NCI-H774 (cell line): ENCODE results near the gene DUOX2.
"Not testable (repeated sequence)": the region's sequence is repeated elsewhere in the genome, so short reads cannot be mapped to it uniquely, and the experiment has no call there.

ENCODE experiments used
- DNase-seq: peaks from one replicate; lab custom pipeline; 2025; lab: John Stamatoyannopoulos, UW

DUOX2 gene

DNA sequence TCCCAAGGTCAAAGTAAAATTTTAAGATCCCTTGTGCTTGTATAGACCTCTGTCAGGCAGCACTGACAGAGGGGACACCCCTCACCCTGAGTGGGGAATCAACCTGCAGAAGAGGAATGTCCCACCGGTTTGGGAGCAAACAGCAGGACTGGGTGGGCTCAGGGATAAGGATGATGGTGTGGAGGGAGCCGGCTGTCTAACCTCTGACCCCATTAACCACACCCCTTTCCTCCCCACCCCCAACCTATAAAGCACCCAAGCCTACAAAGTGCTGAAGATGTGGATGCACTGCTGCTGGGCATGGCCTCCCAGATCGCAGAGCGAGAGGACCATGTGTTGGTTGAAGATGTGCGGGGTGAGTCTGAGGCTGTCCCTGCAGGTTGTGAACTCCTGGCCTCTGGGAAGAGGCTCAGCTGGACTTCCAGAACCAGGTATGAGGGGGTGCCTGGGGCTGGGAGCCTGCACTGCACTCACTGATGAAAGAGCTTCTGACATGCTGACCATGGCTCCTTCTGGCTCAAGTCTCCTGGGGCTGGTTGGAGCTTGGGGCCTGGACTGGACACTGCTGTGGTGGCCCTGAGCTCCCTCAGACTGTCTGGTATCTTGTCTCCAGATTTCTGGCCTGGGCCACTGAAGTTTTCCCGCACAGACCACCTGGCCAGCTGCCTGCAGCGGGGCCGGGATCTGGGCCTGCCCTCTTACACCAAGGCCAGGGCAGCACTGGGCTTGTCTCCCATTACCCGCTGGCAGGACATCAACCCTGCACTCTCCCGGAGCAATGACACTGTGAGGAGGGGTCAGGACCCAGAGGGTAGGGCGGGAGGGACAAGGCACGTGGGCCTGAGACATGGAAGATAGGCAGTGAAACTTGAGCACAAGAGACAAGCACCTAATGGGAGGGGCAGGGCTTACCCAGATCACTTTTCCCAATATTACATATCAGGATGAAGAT is 25.1 kb upstream of the DUOX2 start:
- no peak for DNase-seq

DNA sequence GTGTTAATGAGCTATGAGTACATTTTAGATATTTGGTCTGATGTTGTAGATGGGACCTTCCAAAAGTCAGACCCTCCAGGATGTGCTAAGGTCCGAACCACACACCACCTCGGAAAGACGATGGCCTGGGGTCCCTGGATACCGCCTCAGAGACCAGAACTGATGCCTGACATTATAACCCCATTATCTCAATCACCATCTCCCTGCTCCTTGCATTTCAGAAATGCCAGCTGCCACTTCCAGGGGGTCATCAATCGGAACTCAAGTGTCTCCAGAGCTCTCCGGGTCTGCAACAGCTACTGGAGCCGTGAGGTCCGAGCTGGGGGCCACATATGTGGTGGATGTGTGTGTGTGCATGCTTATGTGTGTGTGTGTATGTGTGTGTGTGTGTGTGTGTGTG is 23.7 kb upstream of the DUOX2 start:
- no peak for DNase-seq

DNA sequence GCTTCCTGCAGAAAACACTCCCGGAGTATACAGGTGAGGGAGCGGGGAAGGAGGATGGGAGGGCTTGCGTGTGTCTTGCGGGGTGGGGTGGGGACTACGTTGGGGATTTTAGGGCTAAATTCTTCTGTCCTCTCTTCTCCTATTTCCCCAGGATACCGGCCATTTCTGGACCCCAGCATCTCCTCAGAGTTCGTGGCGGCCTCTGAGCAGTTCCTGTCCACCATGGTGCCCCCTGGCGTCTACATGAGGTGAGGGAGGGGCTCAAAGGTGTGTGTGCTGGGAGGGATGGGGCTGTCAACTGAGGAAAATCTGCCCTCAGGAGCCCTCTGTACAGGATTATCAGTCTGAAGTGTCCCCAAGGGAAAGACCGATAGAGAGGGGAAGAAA is 22.4 kb upstream of the DUOX2 start:
- no peak for DNase-seq

DNA sequence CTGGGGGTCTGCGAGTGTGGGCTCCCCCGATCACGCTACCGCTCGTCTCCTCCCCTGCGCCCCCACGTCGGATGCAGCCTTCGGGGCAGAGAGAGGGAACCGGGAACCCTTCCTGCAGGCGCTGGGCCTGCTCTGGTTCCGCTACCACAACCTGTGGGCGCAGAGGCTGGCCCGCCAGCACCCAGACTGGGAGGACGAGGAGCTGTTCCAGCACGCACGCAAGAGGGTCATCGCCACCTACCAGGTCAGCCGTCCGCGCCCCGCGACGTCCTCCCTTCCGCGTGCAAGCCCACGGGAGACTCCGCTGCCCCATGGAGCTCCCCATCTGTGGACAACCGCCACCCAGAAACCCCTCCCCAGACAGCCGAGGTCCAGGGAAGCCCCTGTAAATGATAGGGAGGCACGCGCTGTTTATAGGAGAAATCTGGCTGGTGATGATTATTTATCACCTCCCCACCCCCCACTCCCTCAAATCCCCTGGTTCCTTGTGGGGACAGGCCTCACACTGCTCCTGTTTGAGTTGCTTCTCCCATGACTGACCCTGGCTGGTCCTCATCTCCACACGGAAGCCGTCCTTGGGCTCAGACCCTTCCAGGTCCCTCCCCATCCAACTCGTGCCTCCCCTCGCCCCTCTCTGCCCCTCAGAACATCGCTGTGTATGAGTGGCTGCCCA is 21.9 kb upstream of the DUOX2 start:
- not testable (repeated sequence) for DNase-seq

DNA sequence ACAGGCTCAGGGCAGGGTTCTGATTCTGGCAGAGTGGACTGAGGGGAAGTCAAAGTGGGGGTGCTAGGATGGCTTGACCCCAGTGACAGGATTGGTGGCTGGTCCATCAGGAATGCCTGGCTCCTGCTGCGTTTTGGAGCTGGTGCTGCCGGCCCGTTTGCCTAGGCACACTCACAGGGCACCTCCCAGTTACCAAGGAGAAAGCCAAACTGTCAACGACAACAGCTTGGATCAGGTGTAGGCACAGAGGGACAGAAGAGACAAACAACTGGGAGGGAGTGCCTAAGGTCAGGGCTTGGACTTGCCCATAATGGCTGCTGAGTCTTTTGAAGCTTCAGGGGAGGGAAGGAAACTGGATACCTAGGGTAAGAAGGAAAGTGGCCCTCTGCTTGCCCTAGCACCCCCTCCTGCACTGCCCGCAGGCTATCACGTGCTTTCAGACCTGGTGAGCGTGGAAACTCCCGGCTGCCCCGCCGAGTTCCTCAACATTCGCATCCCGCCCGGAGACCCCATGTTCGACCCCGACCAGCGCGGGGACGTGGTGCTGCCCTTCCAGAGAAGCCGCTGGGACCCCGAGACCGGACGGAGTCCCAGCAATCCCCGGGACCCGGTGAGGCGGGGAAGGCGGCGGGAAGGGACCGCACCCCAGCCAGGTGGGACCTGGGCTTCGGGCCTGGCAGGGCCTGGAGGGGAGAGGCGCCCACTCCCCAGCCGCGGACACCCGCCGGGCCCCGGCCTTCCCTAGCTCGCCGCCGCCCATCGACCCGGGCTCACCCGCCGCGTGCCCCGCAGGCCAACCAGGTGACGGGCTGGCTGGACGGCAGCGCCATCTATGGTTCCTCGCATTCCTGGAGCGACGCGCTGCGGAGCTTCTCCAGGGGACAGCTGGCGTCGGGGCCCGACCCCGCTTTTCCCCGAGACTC is 21.0 kb upstream of the DUOX2 start:
- no peak for DNase-seq

DNA sequence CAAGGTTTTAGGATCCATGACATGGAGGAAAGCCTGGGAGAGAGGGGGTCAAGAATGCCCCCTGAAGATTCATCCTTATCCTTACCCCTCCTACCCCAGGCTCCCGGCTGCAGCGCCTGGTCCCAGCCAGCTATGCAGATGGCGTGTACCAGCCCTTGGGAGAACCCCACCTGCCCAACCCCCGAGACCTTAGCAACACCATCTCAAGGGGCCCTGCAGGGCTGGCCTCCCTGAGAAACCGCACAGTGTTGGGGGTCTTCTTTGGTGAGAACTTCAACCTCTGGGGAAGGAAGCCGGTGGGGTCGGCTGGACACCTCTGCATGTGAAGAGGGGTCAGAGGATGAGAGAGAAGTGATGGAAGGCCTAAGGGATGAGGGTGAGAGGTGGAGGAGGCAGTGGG is 20.1 kb upstream of the DUOX2 start:
- DNase-seq: no peak

DNA sequence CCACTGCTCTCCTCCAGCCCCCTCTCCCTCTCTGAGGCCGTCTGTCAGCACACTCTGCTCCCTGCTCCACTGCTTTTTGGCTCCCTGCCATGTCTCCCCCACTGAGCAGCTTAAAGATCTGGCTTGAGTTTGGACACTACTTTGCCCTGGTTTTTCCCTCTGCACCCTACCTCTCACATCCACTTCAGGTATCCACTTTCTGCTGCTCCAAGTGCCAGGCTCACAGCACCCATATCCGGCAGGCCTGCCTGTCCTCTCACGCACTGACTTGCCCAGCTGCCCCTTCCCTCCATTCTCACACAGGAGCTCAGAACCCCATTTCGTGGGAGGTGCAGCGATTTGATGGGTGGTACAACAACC is 19.6 kb upstream of the DUOX2 start:
- no peak for DNase-seq

DNA sequence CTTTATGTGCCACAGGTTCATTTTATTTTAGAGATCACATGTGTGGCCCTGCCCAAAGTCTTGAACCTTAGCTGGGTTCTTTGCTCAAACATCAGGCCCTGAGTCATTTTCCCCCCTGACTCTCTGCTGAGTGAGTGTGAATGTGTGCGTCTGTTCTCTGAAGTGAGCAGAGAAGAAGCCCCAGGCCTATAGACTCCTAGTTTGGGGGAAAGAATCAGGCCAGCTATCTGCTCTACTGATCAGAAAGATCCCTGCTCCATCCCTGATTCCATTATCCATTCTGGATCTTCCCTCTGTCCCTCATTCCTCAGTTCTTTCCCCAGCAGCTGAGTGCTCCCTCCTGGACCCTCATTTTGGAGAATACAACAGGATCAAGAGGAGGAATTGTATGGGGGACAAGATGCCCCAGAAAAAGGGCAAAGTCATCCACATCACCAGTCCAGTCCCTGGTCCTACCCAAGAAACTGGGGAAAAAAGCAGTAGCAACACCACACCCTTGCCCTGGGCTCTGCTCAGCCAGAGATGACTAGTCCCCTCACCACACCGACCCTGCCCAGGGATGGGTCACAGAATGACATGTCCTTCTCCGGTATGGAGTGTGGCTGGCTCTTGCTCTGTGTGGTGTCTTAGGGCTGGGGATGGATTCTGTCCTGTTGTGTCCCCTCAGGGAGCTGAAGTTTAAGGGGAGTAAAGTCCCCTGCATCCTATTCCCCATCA is 19.0 kb upstream of the DUOX2 start:
- DNase-seq: no peak

DNA sequence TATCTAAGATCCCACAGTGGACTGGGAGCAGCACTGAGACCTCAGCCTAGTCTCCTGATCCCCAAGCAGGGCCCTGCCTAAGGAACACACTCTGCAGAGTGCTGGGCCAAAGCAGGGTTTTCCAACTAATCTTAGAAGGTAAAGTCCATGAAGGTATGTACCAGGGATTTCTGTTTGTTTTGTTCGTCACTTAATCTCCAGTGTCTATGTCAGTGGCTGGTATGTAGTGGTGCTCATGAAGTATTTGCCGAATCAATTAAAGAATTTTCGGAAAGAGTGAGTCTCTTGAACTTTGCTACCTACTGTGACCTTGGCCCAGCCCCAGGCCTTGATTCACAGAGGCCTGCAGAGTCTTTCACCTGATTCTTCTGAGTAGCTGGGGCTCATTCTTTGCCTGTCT is 17.5 kb upstream of the DUOX2 start:
- no peak for DNase-seq

DNA sequence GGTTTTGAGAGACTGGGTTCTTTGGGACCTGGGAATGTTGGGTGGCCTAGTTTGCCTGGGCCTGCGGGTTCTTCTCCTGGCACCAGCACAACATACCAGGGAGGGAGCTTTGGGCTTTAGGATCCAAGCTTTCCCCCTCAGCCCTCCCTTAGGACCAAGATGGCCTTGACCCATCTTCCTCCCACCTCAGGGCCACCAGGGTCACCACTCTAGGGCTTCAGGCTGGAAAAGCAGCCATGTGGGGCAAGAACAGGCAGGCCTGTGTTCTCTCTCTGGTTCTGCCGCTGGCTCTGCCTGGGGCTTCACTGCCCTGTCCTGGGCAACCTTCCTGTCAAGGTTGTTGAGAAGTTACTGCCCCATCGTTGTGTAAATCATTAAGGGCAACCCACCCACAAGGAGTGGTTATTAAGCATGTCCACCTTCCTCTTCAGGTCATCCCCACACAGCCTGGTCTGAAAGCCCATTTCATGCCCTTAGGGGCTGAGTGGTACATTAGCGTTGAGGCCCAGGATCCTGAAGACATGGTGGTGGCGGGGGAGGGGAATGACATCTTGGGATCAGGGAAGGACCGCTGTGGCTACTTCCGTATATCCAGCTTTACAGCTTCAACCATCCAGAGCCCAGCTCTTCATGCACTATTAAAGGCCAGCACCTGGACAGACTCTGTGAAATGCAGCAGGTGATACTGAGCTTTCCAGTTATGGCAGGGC is 16.5 kb upstream of the DUOX2 start:
- DNase-seq: no peak

DNA sequence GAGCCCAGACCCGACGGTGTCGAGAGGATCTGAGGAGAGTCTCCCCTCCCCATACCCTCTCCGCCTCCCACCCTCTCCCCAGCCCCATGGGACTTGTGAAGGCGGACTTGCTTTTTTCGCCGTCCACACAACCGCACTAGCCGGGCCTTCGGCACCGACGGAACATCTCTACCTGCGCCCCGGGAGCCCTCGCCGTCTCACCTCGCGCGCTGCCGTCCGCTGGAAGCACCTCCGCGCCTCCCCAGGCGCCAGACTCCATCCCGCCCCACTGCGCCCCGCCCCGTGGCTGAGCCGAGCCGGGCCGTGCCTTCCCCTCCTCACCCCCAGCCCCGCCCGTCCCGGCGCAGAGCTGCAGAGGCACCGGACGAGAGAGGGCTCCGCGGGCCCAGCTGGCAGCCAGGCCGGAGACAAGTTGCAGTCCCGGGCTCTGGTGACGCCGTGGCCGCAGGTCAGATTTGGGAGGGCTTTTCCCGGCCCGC is 15.7 kb upstream of the DUOX2 start, which contains the start of the genes DUOX1 and DUOXA1:
Gene DUOX1, plus strand, starts transcription at position 344 of the 479 bp plus-strand sequence. CDS start 1,973 bp downstream, outside the sequence.
Gene DUOXA1, minus strand, starts transcription at position 229 of the 479 bp plus-strand sequence. CDS start 6,865 bp downstream, outside the sequence.
- no peak for DNase-seq

DNA sequence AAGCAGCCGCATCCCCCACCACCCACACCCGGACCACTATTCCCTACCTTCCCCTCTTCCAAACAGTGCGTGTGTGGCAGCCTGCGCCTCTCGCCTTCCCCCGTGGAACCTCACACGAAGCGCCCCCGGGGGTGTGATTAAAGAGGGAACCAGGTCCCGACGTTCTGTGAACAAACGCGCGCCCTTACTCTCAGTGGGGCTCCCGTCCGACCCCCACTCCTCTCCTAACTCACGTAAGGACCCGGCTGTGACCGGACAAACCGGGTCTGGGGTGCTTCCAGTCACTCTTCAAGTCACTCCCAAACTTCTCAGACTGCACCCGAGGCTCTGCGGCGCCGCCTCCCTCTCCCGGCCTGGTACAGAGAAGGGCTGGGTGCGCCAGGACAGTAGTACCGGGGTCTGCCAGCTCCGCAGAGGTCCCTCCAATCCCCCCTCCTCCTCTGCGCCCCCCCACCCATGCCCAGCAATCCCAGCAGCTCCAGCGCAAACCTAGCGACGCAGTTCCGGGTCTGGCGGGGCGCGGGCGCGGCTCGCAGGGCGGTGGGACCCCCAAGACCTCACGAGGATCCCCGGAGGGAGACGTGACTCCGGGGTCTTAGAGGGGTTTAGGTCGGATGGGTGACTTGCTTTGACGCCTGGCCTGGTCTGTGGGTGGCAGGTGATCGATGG is 15.1 kb upstream of the DUOX2 start:
- DNase-seq: no peak

DNA sequence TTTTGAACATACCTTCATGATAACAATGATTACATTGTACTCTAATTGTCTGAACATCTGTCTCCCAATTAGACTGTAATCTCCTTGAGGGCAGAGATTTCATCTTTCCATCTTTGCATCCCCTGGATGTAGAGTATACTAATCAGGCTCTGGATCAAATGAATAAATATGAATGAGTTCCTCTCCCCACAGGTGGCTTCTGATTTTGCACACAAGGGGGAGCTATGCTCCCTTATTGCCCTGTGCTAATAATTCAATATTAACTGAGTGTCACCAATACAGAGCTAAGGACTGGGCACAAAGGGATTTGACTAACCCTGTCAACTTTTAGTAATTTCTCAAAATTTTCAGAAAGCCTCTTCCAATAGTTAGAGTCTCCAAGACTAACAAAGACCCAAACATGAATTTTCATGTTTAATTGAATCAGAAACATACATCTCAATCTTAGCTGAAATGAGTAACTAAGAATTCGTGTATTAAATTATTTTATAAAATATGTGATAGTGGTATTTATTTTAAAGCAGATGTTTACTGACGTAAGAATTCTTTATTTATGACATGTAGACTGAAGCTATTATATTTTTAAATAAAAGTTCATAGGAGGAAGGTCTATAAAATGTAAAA is 12.7 kb upstream of the DUOX2 start:
- no peak for DNase-seq

DNA sequence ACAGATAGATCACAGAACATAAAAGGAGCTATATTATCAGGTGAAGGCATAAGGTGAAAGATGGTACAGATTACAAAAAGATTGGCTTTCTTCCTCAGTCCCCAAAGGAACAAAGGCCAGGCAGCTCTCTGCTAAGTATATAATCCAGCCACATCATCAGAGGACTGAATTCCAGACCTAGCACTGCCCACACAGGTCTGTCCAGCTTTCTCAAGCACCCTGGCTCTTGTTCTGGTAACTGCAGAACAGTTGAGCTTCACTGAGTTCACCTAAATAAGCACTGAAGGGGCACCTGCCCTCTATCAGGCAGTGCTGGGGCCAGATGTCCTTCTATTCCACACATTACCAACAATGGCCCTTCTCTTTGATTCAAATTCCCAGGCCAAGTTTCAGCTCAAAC is 9.4 kb upstream of the DUOX2 start:
- no peak for DNase-seq

DNA sequence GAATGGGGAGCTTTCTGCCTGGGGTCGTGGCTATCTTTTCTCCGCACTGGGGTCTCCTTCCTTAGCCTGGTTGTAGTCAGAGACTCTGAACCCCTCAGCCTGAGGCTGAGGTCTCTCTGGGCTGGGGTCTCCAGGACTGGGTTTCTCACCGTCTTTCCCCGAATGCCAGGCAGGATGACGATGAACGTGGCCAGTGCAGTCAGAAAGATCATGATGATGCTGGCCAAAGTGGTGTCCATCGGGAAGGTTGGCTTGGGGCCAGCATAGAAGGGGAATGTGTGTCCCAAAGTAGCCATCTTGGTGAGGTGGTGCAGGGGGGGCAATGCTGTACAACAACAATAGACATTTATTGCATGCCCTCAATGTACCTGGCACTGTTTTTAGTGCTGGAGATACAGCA is 8.7 kb upstream of the DUOX2 start:
- DNase-seq: no peak

DNA sequence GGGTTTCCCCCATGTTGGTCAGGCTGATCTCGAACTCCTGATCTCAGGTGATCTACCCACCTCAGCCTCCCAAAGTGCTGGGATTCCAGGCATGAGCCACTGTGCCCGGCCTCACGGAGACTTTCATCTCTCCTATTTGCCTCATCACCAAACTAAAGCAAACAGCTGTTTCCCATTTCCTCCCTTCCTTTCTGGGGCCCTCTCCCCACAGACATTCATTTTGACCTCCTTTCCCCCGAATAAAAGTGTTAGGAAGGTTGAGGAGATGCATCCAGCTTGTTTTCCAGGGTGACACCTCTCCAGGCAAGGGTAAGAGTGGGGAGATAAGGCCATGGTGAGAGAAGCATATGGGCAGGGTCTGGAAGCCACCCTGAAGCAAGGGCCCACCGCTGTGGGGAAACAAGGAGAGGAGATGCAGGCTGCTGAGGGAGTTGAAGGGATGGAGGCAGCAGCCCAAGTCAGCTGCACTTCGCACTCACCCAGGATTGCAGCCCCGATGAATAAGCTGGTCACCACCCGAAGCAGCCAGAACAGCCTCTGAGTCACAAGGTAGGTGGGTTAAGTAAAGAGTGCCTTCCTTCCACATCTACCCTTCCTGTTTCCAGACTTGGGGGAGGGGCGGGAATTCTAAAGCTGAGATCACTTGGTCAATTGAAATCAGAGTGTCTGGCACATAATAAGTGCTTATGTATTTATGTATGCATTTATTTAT is 7.9 kb upstream of the DUOX2 start:
- no peak for DNase-seq

DNA sequence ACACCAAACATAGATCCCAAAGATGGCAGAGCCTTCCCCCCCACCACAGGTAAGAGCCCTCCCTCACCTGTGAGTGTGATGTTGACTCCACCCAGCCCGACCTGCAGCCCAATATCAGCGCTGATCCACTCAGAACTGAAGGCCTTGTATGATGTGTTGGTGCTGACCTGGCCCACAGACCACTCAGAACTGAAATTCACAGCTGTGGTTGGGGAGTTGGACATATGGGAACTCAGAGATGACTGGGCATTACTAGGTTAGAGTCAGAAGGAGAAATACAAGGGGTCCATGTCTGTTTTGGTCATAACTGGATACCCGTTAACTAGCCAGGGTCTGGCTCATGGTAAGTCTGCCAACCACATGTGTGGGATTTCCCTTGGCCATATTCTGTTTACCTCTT is 7.0 kb upstream of the DUOX2 start:
- no peak for DNase-seq

DNA sequence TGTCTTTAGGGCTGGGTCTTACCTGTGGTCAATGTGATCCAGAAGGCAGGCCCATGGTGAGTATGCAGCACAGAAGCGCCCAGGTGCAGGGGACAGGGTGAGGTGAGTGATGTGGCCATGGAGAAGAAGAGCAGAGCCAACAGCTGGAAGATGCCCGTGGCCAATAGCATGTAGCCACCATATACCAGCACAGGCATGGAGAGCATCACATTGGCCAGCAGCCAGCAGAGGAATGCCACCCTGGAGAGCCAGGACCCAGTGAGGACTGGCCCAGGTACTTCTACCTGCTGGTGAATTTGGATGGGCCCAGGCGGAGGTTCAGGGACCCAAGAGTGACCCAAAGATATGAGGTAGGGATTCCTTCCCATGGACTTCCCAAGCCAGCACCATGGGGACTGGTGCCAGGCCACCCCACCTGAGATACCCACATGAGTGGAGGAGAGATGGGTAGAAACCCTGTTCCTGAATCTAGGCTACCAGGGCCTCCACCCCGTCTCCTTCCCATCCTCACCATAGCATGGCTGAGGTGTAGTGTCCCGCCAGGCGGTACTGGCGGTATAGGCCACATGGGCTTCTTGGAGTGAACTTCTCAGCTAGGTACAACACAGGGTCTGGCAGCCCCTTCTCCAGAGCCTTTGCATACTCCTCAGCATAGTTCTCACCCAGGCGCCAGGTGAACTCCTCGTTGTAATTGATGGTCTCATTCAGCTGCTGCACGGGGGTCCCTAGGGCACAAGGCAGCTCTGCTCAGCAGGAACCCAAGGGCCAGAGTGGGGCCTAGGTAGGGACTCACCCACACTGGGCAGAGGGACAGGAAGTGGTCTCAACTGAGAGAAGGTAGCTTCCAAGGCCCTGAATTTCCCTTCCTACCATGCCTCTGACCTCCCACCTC is 6.4 kb upstream of the DUOX2 start:
- DNase-seq: no peak
